ENCODE data around the gene SH3RF2. TPM values are rescaled to one million over a fixed set of nuclear protein-coding genes. Genes with fewer than 3 reads are reported as not detected.
"Not testable (repeated sequence)": the region's sequence is repeated elsewhere in the genome, so short reads cannot be mapped to it uniquely, and the experiment has no call there.

Gene SH3RF2
- polyA plus RNA-seq, 1 donor: 9.3 TPM

- no peak for DNase-seq (ENCODE audit: low read depth)
Measured at GRCh38 chr5:145979270-145980223, 43.2 kb downstream of the SH3RF2 start.

- DNase-seq (ENCODE audit: low read depth): no peak
Measured at GRCh38 chr5:145980259-145980658, 43.9 kb downstream of the SH3RF2 start.

- DNase-seq (ENCODE audit: low read depth): no peak
Measured at GRCh38 chr5:145980718-145981117, 44.3 kb downstream of the SH3RF2 start.

DNA sequence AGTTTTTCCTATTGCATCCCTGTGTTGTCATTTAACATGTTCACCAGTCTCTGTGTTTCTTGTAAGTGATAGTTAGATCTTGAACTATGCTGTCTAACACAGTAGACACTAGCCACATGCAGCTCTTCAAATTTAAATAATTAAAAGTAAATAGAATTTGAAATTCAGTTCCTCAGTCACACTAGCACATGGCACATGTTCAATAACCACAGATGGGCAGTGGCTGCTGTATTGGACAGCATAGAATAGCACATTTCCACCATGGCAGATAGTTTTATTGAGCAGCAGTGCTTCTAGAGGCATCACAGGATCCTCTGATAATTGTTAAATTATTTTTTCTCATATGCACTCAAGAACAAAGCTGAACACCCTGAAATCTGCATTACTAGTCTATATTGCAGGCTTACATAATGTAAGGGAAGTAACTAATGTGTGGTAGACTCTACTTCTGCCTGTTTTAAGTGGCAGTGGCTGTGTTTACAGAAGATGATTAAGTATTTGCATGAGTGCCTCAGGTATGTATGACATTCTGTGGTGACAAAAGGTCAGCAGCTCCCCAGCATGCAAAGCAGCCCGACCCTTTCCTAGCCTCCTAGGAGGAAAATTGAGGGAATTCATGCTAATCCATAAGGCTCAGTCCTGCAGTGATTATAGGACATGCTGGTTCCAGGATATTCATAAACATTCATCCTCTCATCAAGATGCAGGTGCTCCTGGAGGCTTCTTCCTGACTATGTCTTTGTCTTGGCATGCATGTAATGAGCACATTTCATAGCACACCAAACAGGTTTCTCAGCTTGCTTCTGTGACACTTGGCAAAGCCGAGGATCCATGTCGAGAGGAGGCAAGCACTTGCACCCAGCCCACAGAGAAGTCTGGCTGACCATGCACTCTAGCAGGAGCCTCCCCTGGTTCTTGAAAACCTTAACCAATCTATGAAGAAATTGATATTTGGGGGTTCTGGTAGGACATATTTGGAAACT, 45.5 kb downstream of the SH3RF2 start:
- DNase-seq (ENCODE audit: low read depth): no peak

DNA sequence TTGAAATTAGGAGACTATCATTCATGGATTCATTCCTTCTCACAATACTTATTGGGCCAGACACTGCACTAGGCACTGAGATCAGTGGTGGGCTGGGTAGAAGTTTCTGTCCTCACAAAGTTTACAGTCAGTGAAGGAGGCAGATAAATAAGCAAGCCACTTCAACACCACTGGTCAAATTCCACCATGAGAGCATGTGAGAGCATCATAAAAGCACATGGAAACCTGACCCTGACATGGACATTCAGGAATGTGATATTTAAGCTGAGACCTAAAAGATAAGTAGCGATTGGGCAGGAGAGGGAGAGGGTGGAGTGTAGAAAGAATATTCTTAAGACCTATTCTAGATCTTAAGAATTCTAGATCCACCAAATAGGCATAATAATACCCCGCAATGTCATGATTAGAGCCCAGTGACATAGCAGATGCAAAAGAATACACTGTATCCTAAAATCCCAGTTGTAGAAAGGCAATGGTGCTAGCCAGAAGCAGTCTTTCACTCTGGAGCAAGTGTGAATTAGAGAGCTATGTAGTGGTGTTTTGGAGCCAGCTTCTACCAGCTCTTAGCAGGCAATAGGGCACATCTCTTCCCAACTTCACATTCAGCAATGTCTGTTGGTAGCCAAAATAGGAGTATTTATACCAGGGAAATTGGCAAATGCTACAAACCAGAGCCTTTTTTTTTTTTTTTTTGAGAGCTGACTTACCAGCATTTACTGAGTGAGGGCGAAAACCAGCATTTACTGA, 46.4 kb downstream of the SH3RF2 start:
- DNase-seq (ENCODE audit: low read depth): no peak

- DNase-seq (ENCODE audit: low read depth): no peak
Measured at GRCh38 chr5:145983446-145983845, 47.1 kb downstream of the SH3RF2 start.

DNA sequence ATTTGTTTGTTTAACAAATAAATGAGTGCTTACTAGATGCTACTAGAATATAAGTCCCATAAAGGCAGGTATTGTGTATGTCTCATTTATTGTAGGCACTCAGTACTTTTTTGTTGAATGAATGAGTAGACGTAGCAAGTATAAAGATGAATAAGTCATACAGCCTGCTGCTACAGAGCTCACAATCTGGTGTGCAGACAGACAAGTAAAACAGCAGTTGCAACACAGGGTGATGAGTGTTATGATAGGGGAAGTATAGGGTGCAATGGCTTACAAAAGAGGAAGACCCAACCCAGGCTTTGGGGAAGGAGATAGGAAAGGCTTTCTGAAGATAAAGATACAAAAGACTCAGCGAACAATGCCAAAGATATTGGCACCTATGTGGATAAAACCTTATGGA, 47.7 kb downstream of the SH3RF2 start:
- no peak for DNase-seq (ENCODE audit: low read depth)

DNA sequence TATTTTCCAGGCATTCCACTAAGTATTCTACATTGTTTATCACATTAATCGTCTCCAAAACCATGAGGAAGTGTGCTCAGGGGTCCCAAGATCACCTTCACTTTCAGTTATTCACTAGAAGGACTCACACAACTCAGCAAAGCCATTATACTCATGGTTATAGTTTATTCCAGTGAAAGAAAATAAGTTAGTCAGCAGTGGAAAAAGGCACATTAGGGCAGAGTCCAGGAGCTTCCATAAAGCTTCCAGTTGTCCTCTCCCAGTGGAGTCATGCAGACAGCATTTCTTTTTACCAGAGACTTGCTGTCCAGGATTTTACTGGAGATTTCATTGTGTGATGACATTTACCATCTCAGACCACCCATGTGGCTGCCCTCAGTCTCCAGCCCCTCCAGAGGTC, 51.5 kb downstream of the SH3RF2 start:
- no peak for DNase-seq (ENCODE audit: low read depth)

DNA sequence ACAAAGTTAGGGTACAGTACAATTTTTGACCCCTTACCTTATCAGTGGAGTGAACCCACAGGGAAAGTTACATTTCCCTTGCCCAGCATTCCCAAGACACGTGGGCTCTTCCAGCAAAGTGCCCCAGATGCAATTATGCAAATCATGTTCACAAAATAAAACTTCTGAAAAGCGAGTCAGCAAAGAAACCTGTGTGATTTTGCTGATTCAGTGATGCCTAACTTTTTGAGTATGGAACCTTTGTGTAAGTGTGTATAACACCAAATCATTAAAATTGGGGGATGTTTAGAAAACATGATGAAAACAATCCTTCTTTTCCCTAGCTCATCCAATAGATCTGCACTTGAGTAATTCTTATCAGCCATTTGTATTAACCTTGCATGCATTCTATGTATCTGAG, 52.6 kb downstream of the SH3RF2 start:
- no peak for DNase-seq (ENCODE audit: low read depth)

DNA sequence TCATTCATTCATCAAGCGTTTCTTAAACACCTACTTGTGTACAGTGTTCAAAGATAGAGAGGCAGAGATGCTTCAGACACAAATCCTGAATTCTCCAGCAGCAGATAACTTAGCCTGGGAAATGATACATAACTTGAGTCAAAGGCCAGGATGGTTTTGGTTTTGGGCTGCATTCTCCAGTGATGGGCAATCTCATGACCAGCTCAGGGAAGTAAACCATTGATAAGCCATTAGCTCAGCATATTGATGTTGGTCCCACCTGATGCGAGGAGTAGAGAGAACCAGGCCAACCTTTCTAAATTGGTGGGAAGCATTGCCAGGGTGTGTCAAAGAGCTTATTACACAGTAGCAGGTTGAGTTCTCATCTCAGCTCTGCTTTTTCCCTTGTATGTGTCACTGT, 53.0 kb downstream of the SH3RF2 start:
- no peak for DNase-seq (ENCODE audit: low read depth)

DNA sequence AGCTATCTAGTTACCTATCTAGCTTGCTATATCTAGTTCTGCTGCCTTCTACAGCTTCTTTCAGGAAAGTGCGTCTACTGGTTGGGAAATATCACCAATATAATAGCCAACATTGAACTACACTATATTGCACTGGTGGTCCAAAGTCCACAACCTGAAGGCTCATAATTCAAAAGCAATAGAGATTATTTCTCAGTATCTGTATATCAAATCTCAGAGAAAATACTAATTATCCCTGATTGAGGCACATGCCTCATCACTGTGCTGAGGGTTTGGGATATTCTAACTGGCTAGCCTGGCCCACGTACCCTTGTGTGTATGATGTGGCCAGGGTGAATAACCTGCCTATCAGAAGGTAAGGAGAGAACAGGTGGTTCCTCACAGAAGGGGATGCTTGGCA, 53.8 kb downstream of the SH3RF2 start:
- DNase-seq (ENCODE audit: low read depth): no peak

DNA sequence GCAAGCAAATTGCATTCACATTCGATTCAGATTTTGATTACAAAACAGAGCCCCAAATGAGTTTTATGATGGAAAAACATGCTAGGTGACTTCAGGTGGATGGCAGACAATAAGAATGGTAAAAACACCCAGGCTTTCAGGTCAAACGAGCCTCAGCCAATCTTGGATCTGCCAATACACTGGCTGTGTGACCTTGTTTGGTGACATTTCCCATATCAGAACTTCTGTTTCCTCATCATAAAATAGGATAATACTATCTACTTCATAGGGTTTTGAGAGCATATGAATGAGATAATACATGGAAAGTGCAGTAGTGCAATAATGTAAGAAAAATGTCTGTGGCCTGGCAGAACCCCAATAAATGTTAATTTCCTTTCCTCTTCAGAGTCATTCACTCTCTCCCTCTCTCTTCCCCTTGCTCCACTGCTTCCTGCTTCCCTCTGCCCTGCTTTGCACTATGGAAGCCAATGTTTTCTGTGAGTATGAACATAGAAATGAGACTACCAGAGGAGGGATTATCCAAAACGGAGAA, 54.7 kb downstream of the SH3RF2 start:
- no peak for DNase-seq (ENCODE audit: low read depth)

GRCh38 chr5:145993538-145993937, 57.2 kb downstream of the SH3RF2 start:
- DNase-seq (ENCODE audit: low read depth): not testable (repeated sequence)

- DNase-seq (ENCODE audit: low read depth): no peak
Measured at GRCh38 chr5:145996135-145996534, 59.8 kb downstream of the SH3RF2 start.

GRCh38 chr5:145999208-145999607, 62.8 kb downstream of the SH3RF2 start:
- no peak for DNase-seq (ENCODE audit: low read depth)

- DNase-seq (ENCODE audit: low read depth): no peak
Measured at GRCh38 chr5:146000072-146000471, 63.7 kb downstream of the SH3RF2 start.

GRCh38 chr5:146001544-146002190, 65.3 kb downstream of the SH3RF2 start:
- no peak for DNase-seq (ENCODE audit: low read depth)

GRCh38 chr5:146002491-146002890, 66.1 kb downstream of the SH3RF2 start:
- no peak for DNase-seq (ENCODE audit: low read depth)

GRCh38 chr5:146003852-146004251, 67.5 kb downstream of the SH3RF2 start:
- no peak for DNase-seq (ENCODE audit: low read depth)

DNA sequence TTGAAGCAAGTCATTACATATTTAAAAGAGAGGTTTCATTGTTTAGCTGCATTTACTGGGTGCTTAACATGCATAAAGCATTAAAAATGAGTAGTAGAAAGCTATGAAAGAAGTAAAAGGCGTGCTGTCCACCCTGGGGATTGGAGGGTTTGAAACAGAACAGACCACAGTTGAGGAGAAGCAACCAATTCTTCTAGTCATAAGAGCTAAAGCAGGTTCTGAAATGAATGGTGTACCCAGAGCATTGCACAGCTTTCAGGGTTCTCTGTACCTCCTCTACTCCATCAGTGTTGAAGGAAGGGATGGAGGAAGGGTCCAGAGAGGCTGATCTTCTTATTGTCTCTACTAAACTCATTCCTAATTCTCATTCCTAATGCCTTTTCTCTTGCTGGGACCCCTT, 68.9 kb downstream of the SH3RF2 start:
- DNase-seq (ENCODE audit: low read depth): no peak

- no peak for DNase-seq (ENCODE audit: low read depth)
Measured at GRCh38 chr5:146005723-146006122, 69.3 kb downstream of the SH3RF2 start.
